ENCODE results near the gene ABR. TPM values are rescaled to one million over a fixed set of nuclear protein-coding genes. Genes with fewer than 3 reads are reported as not detected.

The ABR gene
- total RNA-seq, 1 donor: 156 TPM

DNA sequence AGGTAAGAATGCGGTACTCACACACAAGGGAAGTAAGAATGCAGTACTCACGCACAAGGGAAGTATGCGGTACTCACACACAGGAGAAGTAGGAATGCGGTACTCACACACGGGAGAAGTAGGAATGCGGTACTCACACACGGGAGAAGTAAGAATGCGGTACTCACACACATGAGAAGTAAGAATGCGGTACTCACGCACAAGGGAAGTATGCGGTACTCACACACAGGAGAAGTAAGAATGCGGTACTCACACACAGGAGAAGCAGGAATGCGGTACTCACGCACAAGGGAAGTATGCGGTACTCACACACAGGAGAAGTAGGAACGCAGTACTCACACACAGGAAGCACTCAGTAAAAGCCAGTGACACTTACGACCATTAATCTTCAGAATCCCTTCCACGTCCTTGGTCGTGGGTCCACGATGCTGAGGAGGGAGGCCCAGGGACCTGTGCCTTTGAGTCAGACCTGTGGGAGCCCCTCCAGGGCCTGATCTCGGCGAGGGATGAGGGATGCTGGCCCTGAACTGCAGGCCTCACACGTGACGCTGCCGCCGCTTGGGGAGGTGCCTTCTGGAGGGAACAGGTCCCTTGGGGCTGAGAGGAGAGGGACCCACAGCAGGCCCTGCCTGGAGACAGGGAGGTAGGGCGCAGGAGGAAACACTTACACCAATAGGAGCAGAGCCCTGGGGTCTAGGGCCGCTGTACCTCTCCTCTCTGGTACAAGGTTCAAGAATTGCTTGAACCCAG is 20.2 kb downstream of the ABR start:
- Histone ChIP-seq H4K20me1 (ENCODE audit: insufficient read depth, low read length) (peaks cover 11% of the 10 kb centered on the region), H3K4me1 (ENCODE audit: insufficient read depth, low read length) (peaks cover 3% of the 10 kb centered on the region), H3K4me2 (ENCODE audit: insufficient read depth, low read length) (no peak overlapping the region), H3K9me3 (ENCODE audit: low read depth, low read length) (no peaks in the 10 kb centered on the region), H3K36me3 (ENCODE audit: insufficient read depth, low read length) (no peaks in the 10 kb centered on the region), H3K4me3 (ENCODE audit: insufficient read depth, low read length) (no peak overlapping the region), H2AFZ (ENCODE audit: low read length) (no peak overlapping the region), H3K79me2 (ENCODE audit: insufficient read depth, low read length) (peaks cover 4% of the 10 kb centered on the region), H3K27me3 (ENCODE audit: insufficient read depth, low read length) (no peaks in the 10 kb centered on the region), H3K27ac (ENCODE audit: low read depth, low read length) (no peak overlapping the region)
- TF ChIP-seq, protein P1, sequence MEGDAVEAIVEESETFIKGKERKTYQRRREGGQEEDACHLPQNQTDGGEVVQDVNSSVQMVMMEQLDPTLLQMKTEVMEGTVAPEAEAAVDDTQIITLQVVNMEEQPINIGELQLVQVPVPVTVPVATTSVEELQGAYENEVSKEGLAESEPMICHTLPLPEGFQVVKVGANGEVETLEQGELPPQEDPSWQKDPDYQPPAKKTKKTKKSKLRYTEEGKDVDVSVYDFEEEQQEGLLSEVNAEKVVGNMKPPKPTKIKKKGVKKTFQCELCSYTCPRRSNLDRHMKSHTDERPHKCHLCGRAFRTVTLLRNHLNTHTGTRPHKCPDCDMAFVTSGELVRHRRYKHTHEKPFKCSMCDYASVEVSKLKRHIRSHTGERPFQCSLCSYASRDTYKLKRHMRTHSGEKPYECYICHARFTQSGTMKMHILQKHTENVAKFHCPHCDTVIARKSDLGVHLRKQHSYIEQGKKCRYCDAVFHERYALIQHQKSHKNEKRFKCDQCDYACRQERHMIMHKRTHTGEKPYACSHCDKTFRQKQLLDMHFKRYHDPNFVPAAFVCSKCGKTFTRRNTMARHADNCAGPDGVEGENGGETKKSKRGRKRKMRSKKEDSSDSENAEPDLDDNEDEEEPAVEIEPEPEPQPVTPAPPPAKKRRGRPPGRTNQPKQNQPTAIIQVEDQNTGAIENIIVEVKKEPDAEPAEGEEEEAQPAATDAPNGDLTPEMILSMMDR (IDR thresholded peaks at IDR 0.05; ENCODE audit: extremely low read depth, low read depth, low read length): no peak
- DNase-seq (ENCODE audit: insufficient read length, low spot score, missing footprints): peak; percentile 43

DNA sequence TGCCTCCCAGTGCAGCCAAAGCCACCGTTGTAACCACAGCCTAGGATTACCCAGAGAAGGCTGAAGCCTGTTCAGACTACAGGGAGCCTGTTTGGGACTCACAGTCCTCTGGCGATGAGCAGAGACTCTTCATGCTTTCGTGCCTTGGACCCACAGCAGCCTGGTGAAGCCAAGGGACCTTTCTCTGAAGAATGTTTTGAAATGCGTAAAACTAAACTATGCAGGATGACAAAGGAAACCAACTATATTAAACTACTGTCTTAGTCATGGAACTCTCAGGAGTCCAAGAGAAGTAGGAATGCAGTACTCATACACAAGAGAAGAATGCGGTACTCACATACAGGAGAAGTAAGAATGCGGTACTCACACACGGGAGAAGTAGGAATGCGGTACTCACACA is 20.9 kb downstream of the ABR start:
- Histone ChIP-seq H2AFZ (ENCODE audit: low read length) (no peak overlapping the region), H3K4me3 (ENCODE audit: insufficient read depth, low read length) (no peak overlapping the region), H3K9me3 (ENCODE audit: low read depth, low read length) (no peaks in the 10 kb centered on the region), H3K79me2 (ENCODE audit: insufficient read depth, low read length) (peaks cover 4% of the 10 kb centered on the region), H3K27me3 (ENCODE audit: insufficient read depth, low read length) (no peaks in the 10 kb centered on the region), H3K4me2 (ENCODE audit: insufficient read depth, low read length) (no peak overlapping the region), H3K4me1 (ENCODE audit: insufficient read depth, low read length) (peaks cover 3% of the 10 kb centered on the region), H3K27ac (ENCODE audit: low read depth, low read length) (no peak overlapping the region), H4K20me1 (ENCODE audit: insufficient read depth, low read length) (peaks cover 18% of the 10 kb centered on the region), H3K36me3 (ENCODE audit: insufficient read depth, low read length) (no peaks in the 10 kb centered on the region)
- DNase-seq (ENCODE audit: insufficient read length, low spot score, missing footprints): peak; percentile 91
- TF ChIP-seq, protein P1 (IDR thresholded peaks at IDR 0.05; ENCODE audit: extremely low read depth, low read depth, low read length): no peak

DNA sequence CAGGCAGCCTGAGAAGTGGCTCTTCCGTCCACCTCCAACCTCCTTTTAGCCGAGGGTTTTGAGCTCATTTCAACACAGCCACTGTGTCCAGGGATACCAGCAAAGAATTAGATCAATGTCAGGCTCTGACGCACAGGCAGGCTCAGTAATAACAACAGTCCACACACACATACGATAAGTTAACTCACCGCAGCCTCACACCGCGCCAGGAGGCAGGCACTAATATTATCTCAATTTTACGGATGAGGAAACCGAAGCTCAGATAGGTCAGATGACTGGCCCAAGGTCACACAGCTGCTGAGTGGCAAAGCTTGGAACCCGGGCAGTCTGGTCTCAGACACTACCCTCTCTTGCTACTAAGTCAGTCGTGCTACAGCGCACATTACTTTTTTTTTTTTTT is 22.9 kb downstream of the ABR start:
- peaks cover 15% of the 10 kb centered on the region for H4K20me1 ChIP-seq (ENCODE audit: insufficient read depth, low read length)
- H3K9me3 ChIP-seq (ENCODE audit: low read depth, low read length): no peaks in the 10 kb centered on the region
- no peak overlapping the region for H2AFZ ChIP-seq (ENCODE audit: low read length)
- TF ChIP-seq, protein P1 (IDR thresholded peaks at IDR 0.05; ENCODE audit: extremely low read depth, low read depth, low read length): no peak
- H3K79me2 ChIP-seq (ENCODE audit: insufficient read depth, low read length): no peaks in the 10 kb centered on the region
- peaks cover 3% of the 10 kb centered on the region for H3K4me1 ChIP-seq (ENCODE audit: insufficient read depth, low read length)
- peak; percentile 38 for DNase-seq (ENCODE audit: insufficient read length, low spot score, missing footprints)
- H3K4me3 ChIP-seq (ENCODE audit: insufficient read depth, low read length): no peak overlapping the region
- no peak overlapping the region for H3K4me2 ChIP-seq (ENCODE audit: insufficient read depth, low read length)
- no peaks in the 10 kb centered on the region for H3K27me3 ChIP-seq (ENCODE audit: insufficient read depth, low read length)
- no peaks in the 10 kb centered on the region for H3K36me3 ChIP-seq (ENCODE audit: insufficient read depth, low read length)
- no peak overlapping the region for H3K27ac ChIP-seq (ENCODE audit: low read depth, low read length)

DNA sequence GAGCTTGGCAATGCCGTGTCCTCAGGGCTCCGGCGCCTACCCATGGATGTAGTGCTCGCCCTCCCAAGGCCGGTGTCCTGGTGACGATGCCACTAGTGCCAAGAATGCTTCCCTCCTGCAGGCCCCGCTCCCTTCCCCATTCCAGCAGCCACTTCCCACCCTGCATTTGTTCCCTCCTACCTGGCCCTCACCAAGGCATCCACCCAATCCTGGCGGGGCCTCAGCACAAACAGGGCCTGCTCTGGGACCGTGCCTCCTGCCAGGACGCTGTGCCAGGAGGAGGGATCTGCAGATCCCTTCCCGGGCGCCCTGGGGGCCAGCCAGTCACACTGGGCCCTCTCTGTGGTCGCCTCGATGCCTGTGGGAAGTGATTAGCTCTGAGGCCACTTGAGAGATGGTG is 25.1 kb downstream of the ABR start:
- peaks cover 18% of the 10 kb centered on the region for H4K20me1 ChIP-seq (ENCODE audit: insufficient read depth, low read length)
- TF ChIP-seq, protein P1 (IDR thresholded peaks at IDR 0.05; ENCODE audit: extremely low read depth, low read depth, low read length): no peak
- DNase-seq (ENCODE audit: insufficient read length, low spot score, missing footprints): peak; percentile 14

More for the DNA sequence above, 25.1 kb downstream of the ABR start:
- Histone ChIP-seq H3K4me2 (ENCODE audit: insufficient read depth, low read length) (no peak overlapping the region), H2AFZ (ENCODE audit: low read length) (no peak overlapping the region), H3K79me2 (ENCODE audit: insufficient read depth, low read length) (no peaks in the 10 kb centered on the region), H3K4me1 (ENCODE audit: insufficient read depth, low read length) (peaks cover 3% of the 10 kb centered on the region), H3K9me3 (ENCODE audit: low read depth, low read length) (no peaks in the 10 kb centered on the region), H3K36me3 (ENCODE audit: insufficient read depth, low read length) (no peaks in the 10 kb centered on the region), H3K4me3 (ENCODE audit: insufficient read depth, low read length) (no peak overlapping the region), H3K27me3 (ENCODE audit: insufficient read depth, low read length) (no peaks in the 10 kb centered on the region), H3K27ac (ENCODE audit: low read depth, low read length) (no peak overlapping the region)
